HG03575 (cell line): ENCODE data around the gene ALDH3B1.

Source experiments
- ATAC-seq: cut with Tn5 transposase; IDR thresholded peaks from one replicate; pipeline ENCODE4 v1.9.1; 2021; ENCODE audit not compliant: unreplicated experiment, insufficient number of reproducible peaks, low FRiP score; ENCODE audit errors: extremely low read depth

ALDH3B1 gene

DNA sequence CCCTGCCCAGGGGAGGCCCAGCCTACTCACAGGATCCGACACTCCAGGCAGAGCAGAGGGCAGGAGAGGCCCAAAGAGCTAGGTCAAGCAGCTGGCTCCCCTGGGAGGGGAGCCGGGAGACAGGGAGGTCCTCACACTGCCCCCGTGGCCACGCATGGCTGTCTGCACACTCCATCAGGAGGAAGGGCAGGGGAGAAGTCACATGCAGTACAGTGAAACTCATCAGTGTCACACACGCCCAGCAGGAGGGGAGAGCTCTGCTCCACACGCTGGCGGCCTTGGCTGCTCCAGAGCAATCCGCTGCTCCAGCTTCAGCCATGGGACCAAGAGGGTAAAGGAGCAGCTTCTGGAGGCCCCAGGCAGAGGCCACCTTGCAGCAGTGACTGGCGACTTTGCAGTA is 43.0 kb downstream of the ALDH3B1 start:
- no peak for ATAC-seq

DNA sequence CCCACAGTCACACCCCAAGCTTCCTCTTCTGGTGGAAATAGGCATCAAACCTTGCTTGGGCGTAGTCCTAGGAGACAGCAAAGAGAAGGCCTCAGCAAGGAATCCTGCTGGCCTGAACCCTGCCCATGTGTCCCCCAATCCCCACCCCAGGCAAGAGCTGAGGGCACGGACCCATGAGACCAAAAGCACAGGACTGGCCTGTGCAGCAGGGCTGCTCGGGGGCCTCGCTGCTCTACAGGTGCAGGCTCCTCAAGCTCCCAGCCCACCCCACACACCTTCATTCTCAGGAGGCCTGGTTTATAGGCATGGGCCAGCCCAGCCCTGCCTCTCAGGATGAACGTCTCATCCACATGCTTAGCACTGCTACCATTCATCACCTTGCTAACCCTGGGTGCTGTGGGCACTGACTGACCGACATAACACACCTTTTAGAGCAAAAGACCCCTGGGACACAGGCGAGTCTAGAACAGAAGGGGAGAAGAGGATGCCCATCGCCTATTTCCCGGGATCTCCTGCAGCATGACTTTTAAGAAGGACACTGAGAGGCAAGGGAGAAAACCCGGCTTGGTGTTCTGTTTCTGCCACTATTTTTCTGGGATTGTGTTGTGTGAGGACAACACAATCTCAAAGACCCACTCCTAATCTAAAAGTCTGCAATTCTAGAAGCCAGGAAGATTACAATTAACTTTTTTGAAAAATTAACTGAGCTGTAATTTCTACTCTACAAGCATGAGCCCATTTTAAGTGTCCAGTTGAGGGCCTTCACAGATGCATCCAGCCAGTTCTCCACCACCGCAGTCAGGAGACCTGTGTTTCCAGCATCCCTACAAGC is 44.1 kb downstream of the ALDH3B1 start:
- ATAC-seq = no peak

DNA sequence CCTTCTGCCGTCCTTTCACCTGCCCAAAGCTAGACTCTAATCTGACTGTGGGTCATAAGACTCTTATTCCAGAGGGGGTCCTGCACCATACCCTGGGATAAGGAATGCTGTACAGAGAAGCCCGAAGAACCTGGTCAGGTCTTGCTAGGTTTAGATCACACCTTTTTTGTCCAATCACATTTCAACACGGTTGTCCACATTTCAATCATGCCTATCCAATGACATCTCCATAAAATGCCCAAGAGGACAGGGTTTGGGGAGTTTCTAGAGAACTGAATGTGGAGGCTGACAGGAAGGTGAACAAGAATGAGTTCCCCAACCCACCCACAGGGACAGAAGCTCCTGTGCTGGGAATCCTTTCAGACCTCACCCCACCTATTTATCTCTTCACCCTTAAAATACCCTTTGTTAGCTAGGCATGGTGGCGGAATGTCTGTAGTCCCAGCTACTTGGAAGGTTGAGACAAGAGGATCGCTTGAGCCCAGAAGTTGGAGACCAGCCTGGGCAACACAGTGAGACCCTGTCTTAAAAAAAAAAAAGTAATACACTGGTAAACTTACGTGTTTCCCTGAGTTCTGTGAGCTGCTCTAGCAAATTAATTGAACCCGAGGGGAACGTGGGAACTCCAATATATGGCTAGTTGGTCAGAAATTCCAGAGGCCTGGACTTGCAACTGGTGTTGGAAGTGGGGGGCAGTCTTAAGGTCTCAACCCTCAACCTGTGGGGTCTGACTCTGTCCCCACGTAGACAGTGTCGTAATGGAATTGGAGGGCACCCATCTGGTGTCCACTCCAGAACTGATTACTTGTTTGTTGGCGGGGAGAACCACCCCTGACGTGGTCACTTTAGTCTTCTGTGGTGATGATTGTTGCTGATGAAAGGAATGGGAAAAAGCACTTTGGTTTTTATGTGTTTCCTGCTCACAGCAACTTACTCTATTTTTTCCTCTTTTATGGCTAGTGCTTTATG is 46.5 kb downstream of the ALDH3B1 start:
- ATAC-seq = no peak

DNA sequence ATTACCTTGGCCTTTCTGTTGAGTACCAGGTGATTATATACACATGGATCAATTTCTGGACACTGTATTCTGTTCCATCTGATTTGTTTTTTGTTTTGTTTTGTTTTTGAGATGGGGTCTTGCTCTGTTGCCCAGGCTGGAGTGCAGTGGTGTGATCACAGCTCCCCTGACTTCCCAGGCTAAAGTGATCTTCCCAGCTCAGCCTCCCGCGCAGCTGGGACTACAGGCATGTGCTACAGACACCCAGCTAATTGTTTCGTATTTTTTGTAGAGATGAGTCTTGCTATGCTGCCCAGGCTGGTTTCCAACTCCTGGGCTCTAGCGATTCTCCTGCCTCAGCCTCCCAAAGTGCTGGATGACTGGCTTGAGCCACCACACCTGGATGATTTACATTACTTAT is 47.7 kb downstream of the ALDH3B1 start:
- ATAC-seq = no peak

DNA sequence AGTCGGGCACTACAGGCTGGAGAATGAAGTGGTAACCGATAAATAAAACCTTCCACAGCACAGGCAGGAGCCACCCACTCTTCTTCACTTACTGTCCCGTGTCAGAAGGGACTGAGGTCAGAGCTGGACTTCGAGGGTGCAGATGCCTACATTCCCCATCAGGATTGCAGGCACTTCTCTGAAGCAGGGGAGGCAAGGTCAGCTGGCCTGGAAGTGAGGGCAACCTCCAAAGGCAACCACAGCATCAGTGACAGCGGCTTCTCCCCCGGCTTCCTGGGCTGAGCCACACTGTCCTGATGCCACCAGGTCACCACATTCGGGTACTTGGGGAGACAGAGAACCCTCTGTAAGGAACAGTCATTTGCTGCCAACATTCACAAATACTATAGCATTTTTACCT is 51.4 kb downstream of the ALDH3B1 start:
- ATAC-seq = no peak

DNA sequence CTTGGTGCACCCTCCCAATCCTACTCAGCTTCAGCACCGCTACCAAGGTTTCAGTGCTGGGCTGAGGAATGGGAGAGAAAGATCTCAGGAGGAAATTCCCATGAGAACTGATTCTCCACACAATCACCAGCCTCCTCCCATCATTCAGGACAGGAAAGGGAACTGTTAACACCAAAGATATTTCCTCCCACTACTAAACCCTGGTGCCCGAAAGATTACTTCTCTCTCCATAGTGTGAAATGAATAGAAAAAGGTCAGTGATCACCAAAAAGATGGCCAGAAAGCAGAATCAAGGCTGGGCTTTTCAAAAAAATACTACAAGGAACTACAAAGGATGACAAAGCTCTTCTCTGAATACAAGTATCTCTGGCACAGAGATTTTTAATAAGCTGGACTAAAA is 54.8 kb downstream of the ALDH3B1 start:
- ATAC-seq = no peak

DNA sequence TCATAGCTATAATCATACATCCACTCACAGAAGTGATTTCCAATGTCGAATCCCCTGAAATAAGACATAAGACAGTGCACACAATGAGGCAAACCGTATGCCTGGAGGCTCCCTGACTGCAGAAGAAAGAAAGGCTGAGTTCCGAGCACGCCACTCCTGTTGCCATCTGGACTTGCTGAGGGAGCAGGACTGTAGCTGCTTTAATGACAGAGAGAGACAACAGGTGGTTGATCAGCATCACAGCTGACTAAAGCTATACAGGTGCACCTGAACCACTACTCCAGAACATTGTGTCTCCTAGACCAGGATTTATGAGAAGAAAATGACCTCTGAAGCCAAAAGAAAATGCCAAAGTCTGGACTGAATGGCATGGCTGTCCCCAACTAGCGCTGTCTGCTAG is 55.7 kb downstream of the ALDH3B1 start:
- no peak for ATAC-seq

DNA sequence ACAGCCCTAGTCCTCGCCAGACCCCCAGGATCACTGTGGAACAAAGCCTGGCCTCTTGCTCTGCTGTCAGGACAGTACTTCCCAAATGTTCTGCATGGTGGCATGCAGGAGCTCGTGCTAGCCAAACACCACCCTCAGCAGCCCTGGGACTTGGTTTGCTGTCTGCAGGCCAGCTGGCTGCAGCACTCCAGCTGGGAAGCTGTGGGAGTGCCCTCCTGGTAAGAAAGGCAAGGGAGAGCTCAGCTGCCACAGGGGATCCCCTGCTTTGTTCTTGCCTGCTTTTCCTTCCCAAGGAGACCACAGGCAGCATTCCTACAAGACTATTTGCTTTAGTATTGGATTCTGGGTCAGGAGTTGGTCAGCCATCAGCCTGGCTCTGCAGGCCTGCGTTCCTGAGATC is 56.6 kb downstream of the ALDH3B1 start:
- ATAC-seq = no peak

DNA sequence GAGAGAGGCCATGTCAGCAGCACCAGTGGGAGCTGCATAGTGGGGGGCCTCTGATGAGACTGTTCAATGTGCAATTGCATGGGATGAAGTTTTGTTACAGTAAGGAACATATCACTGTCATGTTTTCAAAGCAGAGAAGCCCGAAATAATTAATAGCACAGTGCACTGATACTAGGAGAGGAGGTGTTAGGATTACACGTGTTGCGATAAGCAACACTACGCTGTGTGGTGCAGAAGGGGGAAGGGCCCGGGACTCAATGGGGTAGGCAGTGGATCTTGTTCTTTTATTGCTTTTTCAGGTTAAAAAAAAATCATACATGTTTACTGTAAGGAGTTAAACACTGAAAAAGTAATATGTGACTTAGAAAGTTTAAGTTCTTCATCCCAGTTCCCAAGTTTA is 57.9 kb downstream of the ALDH3B1 start:
- ATAC-seq = no peak

DNA sequence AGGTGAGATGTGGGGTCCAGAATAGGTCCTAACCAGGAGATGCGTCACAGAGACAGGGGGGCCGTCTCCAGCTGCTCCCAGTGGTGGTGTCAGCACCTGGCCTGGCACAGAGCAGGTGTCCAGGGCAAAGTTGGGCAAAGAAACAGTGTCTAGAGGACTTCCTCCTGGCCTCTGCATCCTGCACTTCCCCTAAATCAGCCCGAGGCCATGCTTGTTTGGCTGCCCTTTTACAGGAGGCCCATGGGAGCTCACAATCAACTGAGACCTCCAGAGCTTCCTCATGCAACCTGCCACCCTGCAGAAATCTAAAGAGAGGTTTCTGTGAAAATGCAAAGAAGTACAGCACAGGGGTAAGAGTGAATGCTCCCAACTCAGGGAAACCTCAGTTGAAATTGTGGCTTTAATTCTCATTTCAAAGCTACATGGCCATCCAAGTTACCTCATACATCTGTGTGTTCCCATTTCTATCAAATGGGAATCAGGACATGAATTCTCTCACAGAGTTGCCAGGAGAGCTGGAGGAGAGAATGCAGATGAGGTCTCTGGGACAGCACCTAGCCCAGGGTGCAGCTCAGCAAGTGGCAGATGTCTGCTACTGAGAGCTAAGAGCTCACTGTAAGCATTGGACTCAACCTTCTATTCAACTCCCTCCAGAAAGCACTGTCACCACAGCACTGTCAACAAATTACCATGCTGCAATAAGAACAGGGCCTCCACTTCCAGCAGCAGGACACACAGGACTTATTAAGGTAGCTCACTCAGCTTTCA is 61.3 kb downstream of the ALDH3B1 start:
- no peak for ATAC-seq

DNA sequence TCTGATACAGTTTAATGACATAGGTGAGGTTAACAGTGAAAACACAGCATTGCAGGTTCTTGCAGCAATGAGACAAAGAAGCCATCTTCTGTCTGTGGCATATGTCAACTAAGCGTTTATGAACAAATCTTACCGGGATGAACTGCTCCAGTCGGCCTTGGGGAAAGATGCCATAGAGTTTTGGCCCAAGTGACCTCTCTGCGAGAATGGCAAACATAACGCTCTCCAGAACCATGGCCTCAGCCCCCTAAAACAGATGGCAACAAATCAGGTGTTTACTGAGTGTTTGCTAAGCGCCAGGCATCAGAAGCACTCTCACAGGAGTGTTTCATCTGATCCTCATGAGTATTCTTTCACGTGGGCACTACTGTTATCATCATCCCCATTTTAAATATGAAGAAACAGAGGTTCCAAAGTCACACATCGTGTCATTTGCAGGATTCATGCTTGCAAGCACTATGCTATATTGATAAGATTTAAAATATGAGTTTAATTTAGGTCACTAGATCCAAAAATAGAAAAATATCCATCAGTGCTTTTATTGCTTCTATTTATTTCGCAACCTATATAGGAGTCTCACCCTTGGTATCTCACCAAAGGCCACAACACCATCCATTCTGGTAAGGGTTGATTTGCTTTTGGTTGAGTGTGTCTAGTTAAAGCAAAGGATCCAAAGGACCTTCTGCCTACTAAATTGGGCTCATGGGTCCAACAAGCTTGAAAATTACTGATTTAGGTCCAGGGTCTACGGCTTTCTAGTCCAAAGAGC is 64.6 kb downstream of the ALDH3B1 start:
- ATAC-seq = no peak

DNA sequence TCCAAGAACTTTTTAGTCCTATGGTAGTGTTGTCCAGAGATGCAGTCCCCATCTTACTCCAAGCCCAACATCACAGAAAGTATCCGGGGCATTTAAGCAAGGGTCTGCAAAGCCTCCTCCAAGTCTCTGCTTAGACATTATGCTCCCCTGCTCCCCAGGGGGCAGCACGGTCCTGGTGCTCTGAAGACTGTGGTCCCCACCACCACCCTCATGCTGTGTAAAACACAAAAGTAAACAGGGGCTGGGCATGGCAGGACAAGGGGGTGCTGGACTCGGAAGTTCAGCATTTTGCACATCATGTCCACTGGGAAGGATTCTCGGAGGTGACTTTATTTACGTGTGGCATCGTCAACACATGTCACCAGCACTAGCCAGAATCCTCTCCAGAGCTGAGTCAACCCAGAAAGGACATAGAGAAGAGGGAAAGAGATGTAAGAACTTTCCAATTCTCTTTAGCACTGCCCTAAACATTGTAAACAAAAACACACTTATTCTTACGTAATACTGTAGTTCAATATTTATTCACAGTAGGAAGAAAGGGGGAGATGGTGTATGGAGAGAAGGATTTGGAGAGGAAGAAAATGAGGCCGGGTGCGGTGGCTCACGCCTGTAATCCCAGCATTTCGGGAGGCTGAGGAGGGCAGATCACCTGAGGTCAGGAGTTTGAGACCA is 66.4 kb downstream of the ALDH3B1 start:
- ATAC-seq = no peak

DNA sequence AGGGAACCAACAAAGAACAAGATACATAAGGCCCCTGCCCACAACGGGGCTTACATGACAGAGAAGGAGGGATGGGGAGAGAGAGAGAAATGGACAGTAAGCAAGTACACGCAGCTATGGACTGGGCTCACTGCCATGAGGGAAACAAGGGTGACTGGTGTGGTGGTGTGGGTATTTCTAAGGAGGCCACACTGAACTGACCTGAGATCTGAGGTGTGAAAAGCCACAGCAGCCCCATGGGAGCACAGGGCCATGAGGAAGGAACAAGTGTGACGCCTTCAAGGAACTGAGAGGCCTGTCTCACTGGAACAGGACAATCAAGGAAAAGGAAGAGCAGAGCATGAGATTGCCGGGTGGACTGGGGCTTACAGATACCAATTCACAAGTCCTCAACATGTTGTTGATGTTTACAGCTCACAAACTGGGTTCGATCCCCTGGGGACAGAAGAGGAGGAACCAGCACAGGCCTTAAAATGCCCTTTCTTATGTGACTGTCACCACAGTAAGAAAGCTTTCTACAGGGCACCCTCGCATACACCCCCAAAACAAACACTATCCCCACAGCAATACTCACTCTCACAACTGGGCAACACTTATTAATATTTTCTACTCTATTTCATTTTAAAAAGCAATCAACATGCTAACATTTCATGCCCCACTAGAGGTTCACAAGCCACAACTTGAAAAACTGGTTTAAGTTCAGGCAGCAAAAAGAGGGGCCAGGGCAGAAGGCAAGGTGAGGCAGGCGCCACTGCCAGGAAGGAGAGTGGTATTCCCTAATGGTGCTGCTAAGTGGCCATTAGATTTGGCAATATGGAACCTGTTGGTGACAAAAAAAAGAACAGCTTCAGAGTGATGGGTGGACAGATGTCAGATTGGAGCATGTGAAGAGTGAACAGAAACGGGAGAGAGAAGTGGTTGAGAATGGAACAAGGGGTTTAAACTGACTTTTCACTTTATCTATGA is 67.8 kb downstream of the ALDH3B1 start:
- no peak for ATAC-seq
